Astrocyte of the cerebellum (primary cell): ENCODE results near the gene TAF10.

ENCODE experiments used
- DNase-seq: peaks from one replicate; pipeline ENCODE4 v3.0.0-alpha.2; 2011; ENCODE audit warnings: low read depth
- H3K4me3 ChIP-seq: 2 replicates; pipeline ENCODE4 v1.5.1; 2011; ENCODE audit warnings: mild to moderate bottlenecking, low read depth, low read length, moderate library complexity
- CTCF ChIP-seq: IDR thresholded peaks from 2 replicates; pipeline ENCODE4 v1.5.1; 2012; ENCODE audit warnings: low read length, low read depth, moderate library complexity, mild to moderate bottlenecking; ENCODE audit errors: missing control alignments
- in situ Hi-C: cut with HindIII; loops from 2 replicates; pipeline ENCODE4 v1.10.0; 2017; ENCODE audit warnings: low sequenced_read_pairs

Gene TAF10

GRCh38 chr11:6650980-6651379, 39.0 kb upstream of the TAF10 start:
- no peak overlapping the region for H3K4me3 ChIP-seq
- no peak for DNase-seq
- in situ Hi-C loops: no loop called here
- TF ChIP-seq CTCF: no peak

GRCh38 chr11:6650104-6650503, 38.1 kb upstream of the TAF10 start:
- in situ Hi-C loops: no loop called here
- TF ChIP-seq CTCF: no peak
- no peak overlapping the region for H3K4me3 ChIP-seq
- DNase-seq: no peak

GRCh38 chr11:6648501-6648900, 36.5 kb upstream of the TAF10 start:
- no peak overlapping the region for H3K4me3 ChIP-seq
- DNase-seq: no peak
- in situ Hi-C loops: no loop called here
- no peak for TF ChIP-seq CTCF

- no peak overlapping the region for H3K4me3 ChIP-seq
- DNase-seq: no peak
- TF ChIP-seq CTCF: no peak
- in situ Hi-C loops: no loop called here
Measured at GRCh38 chr11:6647836-6648235, 35.8 kb upstream of the TAF10 start.

GRCh38 chr11:6646918-6647679, 35.1 kb upstream of the TAF10 start:
- TF ChIP-seq CTCF: no peak
- in situ Hi-C loops: no loop called here
- no peak for DNase-seq
- H3K4me3 ChIP-seq: no peak overlapping the region

- no peak for DNase-seq
- no peak for TF ChIP-seq CTCF
- no peak overlapping the region for H3K4me3 ChIP-seq
- in situ Hi-C loops: no loop called here
Measured at GRCh38 chr11:6646576-6646917, 34.5 kb upstream of the TAF10 start.
